22Rv1 (cell line): ENCODE data around the gene SLIT3.

Source experiments
- H3K27ac ChIP-seq: fragments of 450-650 bp; 2 replicates; pipeline ENCODE4 v1.5.1; 2017
- CTCF ChIP-seq: fragments of 450-650 bp; IDR thresholded peaks from 2 replicates; pipeline ENCODE4 v1.5.1; 2017; ENCODE audit warnings: mild to moderate bottlenecking
- ZFX ChIP-seq: fragments of 450-650 bp; IDR thresholded peaks from 2 replicates; pipeline ENCODE4 v1.6.1; 2017; ENCODE audit warnings: antibody characterized with exemption, borderline replicate concordance

Gene SLIT3

DNA sequence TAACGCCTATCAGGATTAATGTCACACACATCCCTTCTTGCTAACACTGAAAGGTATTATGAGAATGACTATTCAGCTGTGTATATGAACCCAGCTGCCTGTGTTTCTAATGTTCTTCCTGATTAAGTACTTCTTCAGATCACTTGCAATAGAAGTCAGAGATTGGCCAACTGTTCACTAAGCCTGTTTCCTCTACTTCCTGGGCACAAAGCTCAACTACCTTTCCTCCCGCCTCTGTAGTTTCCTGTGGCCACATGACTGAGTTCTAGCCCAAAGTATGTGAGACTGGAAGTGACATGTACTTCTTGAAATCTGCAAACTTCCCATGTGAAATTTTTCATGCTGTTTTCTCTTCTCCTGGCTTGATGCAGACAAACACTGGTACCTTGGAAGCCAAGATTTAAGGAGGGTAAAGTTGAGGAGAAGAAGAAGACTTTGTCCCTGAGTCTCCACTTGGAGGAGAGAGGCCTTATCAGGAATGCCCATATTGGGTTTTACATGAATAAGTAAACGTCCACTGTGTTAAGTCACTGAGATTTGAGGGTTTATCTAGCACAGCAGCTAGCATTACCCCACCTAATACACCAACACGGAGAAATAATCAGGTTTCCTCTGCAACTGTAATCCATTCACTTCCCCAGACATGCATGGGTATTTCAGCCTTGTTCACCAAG is 58.6 kb downstream of the SLIT3 start:
- H3K27ac ChIP-seq: no peak overlapping the region
- TF ChIP-seq CTCF: no peak
- TF ChIP-seq ZFX: no peak

DNA sequence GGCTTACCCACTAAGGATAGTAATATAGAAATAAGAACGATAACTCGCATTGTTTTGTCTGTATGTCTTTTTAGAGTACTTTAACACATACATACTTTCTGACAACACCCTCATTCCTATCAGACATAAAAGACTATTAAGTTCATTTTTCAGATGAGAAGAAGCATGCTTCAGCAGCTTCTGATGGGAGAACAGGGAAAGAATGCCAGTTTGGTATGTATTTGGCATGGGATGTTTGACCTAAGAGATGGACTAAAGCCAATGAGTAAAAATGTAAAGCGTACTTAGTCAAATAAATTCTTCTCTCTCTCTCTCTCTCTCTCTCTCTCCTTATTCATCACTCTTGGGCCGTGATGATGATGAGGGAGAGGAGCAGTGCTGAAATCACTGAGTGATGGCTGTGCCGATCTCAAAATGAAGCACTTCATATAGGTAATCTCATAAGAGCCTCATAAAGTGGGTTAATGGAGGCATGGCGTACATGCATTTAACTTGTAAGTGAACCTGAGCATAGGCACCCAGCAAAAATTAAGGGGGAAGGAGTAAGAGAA is 71.5 kb downstream of the SLIT3 start:
- H3K27ac ChIP-seq: no peak overlapping the region
- TF ChIP-seq ZFX: no peak
- no peak for TF ChIP-seq CTCF

DNA sequence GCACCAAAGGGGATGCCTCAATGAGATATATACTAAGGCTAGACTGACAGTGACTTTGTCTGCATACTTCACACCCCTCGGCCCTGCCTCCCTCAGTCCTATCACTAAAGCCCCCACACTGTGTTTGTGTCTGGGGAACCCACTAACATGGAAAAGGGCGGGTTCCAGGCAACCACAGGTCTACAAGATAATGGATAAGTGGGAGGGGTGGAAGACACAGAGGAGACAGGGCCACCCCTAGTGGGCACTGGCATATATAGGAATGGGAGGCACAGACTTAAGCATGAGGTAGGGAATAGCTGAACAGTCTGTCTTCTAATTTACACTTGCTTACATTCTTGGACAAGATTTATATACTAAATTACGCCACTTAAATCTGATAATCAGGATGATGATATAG is 74.0 kb downstream of the SLIT3 start:
- H3K27ac ChIP-seq: no peak overlapping the region

GRCh38 chr5:169225830-169226356 is 75.0 kb downstream of the SLIT3 start:
- H3K27ac ChIP-seq: no peak overlapping the region
- TF ChIP-seq ZFX (no peak), CTCF (no peak)

More for the DNA sequence above, 74.0 kb downstream of the SLIT3 start:
- TF ChIP-seq CTCF: no peak
- TF ChIP-seq ZFX: no peak

GRCh38 chr5:169223595-169223953 is 77.4 kb downstream of the SLIT3 start:
- TF ChIP-seq CTCF (no peak), ZFX (no peak)
- no peak overlapping the region for H3K27ac ChIP-seq

GRCh38 chr5:169222934-169223594 is 77.9 kb downstream of the SLIT3 start:
- TF ChIP-seq CTCF: no peak
- TF ChIP-seq ZFX: no peak
- no peak overlapping the region for H3K27ac ChIP-seq

GRCh38 chr5:169221519-169221918 is 79.4 kb downstream of the SLIT3 start:
- TF ChIP-seq CTCF (no peak), ZFX (no peak)
- H3K27ac ChIP-seq: no peak overlapping the region
